Activated CD8-positive, alpha-beta T cell treated with anti-CD3 and anti-CD28 coated beads, Interleukin-2, amount 10 ng/mL, durations not matched to agents 7 days and 5 days (primary cell): ENCODE results near the gene RNF215. TPM values are rescaled to one million over a fixed set of nuclear protein-coding genes. Genes with fewer than 3 reads are reported as not detected.
A peak's percentile ranks its signal among the peaks of the same experiment; 100 is the strongest.

ENCODE experiments used
- ATAC-seq: fragments of 150-1000 bp; cut with Tn5 transposase; one replicate; pipeline ENCODE4 v1.10.0; 2021; ENCODE audit warnings: moderate library complexity
- CTCF ChIA-PET: fragments of 350-600 bp; sonication (Branson Sonifier 250); formaldehyde crosslinking; loops from one replicate; lab custom pipeline; 2021; ENCODE audit warnings: antibody characterized with exemption; lab: Charles Lee
- POLR2A ChIA-PET: fragments of 350-600 bp; sonication (Branson Sonifier 250); formaldehyde crosslinking; loops from one replicate; lab custom pipeline; 2021; ENCODE audit warnings: antibody characterized with exemption; lab: Charles Lee
- DNase-seq: peaks from one replicate; pipeline ENCODE4 v3.0.0-alpha.2; 2020
- H3K27ac Mint-ChIP-seq: one replicate; pipeline ENCODE4 v1.8.0; 2021; ENCODE audit warnings: mild to moderate bottlenecking, mixed read lengths
- H3K27me3 Mint-ChIP-seq: one replicate; pipeline ENCODE4 v1.8.0; 2021; ENCODE audit warnings: low read depth, mixed read lengths
- H3K36me3 Mint-ChIP-seq: one replicate; pipeline ENCODE4 v1.8.0; 2021; ENCODE audit warnings: low read depth, mixed read lengths
- H3K4me1 Mint-ChIP-seq: one replicate; pipeline ENCODE4 v1.8.0; 2021; ENCODE audit warnings: low read depth, mixed read lengths
- H3K4me3 Mint-ChIP-seq: one replicate; pipeline ENCODE4 v1.8.0; 2021; ENCODE audit warnings: mild to moderate bottlenecking, mixed read lengths
- H3K9me3 Mint-ChIP-seq: one replicate; pipeline ENCODE4 v1.8.0; 2022; ENCODE audit warnings: mixed read lengths; ENCODE audit not compliant: insufficient read depth
- total RNA-seq, 2 experiments: library from RNA; stranded (reverse); gene quantifications; one replicate each; pipeline ENCODE4 v1.2.3, GENCODE V29; 2021

RNF215 gene
- total RNA-seq, 2 experiments from 2014 or later, result 12.0 to 14.6 TPM

GRCh38 chr22:30426388-30427353 lies 39.5 kb upstream of the RNF215 start:
- peak overlapping the region; percentile 96 for H3K27ac Mint-ChIP-seq
- peaks cover 46% of the 10 kb centered on the region for H3K36me3 Mint-ChIP-seq
- DNase-seq (peak; percentile 91), ATAC-seq (peak; percentile 34)
- POLR2A ChIA-PET, result interaction anchor here (0.7 to 4.0 kb wide), 3 partner anchors 9 to 165 kb away, joined by 4 to 39 read pairs (median 4); partner anchors contain the start of gene PES1
- CTCF ChIA-PET, result interaction anchor here (0.6 to 6.2 kb wide), 19 partner anchors 9 to 223 kb away, joined by 3 to 166 read pairs (median 4); partner anchors contain the start of genes CASTOR1, RNF215, SEC14L2 and TCN2
- no peaks in the 10 kb centered on the region for H3K27me3 Mint-ChIP-seq
- no peaks in the 10 kb centered on the region for H3K9me3 Mint-ChIP-seq
- peaks cover 40% of the 10 kb centered on the region for H3K4me1 Mint-ChIP-seq
- peak overlapping the region; percentile 97 for H3K4me3 Mint-ChIP-seq

GRCh38 chr22:30425616-30426387 lies 38.6 kb upstream of the RNF215 start, which contains the start of gene MTFP1:
MTFP1 (plus strand) TSS chr22:30425768; CDS start chr22:30425880, 112 bp downstream.
- H3K4me1 Mint-ChIP-seq, result peaks cover 45% of the 10 kb centered on the region
- POLR2A ChIA-PET, result interaction anchor here (0.8 to 4.0 kb wide), 5 partner anchors 10 to 588 kb away, joined by 3 to 39 read pairs (median 4); partner anchors contain the start of genes ASCC2 and SEC14L2
- ATAC-seq, result peak; percentile 13
- no peaks in the 10 kb centered on the region for H3K27me3 Mint-ChIP-seq
- peak; percentile 58 for DNase-seq
- CTCF ChIA-PET, result interaction anchor here (0.8 to 6.2 kb wide), 23 partner anchors 7 to 308 kb away, joined by 3 to 166 read pairs (median 6); partner anchors contain the start of genes CASTOR1, RNF215, SEC14L2 and TCN2
- peaks cover 51% of the 10 kb centered on the region for H3K36me3 Mint-ChIP-seq
- peak within 1 kb of the TSS; percentile 97 for H3K27ac Mint-ChIP-seq
- H3K4me3 Mint-ChIP-seq, result peak within 1 kb of the TSS; percentile 97
- H3K9me3 Mint-ChIP-seq, result no peaks in the 10 kb centered on the region

- ChIA-PET CTCF (interaction anchor here (1.0 to 6.2 kb wide), 14 partner anchors 8 to 307 kb away, joined by 3 to 166 read pairs (median 12); partner anchors contain the start of genes CASTOR1, RNF215, SEC14L2 and TCN2), POLR2A (interaction anchor here (1.4 to 4.0 kb wide), 4 partner anchors 11 to 587 kb away, joined by 3 to 39 read pairs (median 11); partner anchors contain the start of genes ASCC2 and SEC14L2)
- peaks cover 50% of the 10 kb centered on the region for H3K4me1 Mint-ChIP-seq
- no peaks in the 10 kb centered on the region for H3K9me3 Mint-ChIP-seq
- peak overlapping the region; percentile 96 for H3K27ac Mint-ChIP-seq
- H3K36me3 Mint-ChIP-seq, result peaks cover 56% of the 10 kb centered on the region
- ATAC-seq, result no peak
- peak overlapping the region; percentile 97 for H3K4me3 Mint-ChIP-seq
- no peaks in the 10 kb centered on the region for H3K27me3 Mint-ChIP-seq
- DNase-seq, result no peak
These were observed 38.1 kb upstream of the RNF215 start for GRCh38 chr22:30425327-30425615.

GRCh38 chr22:30424534-30425326 lies 37.5 kb upstream of the RNF215 start:
- peak; percentile 48 for DNase-seq
- Mint-ChIP-seq H3K4me3 (peak overlapping the region; percentile 97), H3K27me3 (no peaks in the 10 kb centered on the region), H3K9me3 (no peaks in the 10 kb centered on the region), H3K36me3 (peaks cover 59% of the 10 kb centered on the region), H3K4me1 (peaks cover 53% of the 10 kb centered on the region), H3K27ac (peak overlapping the region; percentile 97)
- no peak for ATAC-seq
- ChIA-PET CTCF (interaction anchor here (0.6 to 6.2 kb wide), 18 partner anchors 8 to 820 kb away, joined by 3 to 166 read pairs (median 8); partner anchors contain the start of genes CASTOR1, RNF215 and SEC14L2), POLR2A (interaction anchor here (0.6 to 4.0 kb wide), 15 partner anchors 11 to 587 kb away, joined by 3 to 39 read pairs (median 7); partner anchors contain the start of genes ASCC2, SEC14L2 and TBC1D10A)

GRCh38 chr22:30423959-30424533 lies 36.8 kb upstream of the RNF215 start:
- peak overlapping the region; percentile 97 for H3K27ac Mint-ChIP-seq
- peaks cover 61% of the 10 kb centered on the region for H3K36me3 Mint-ChIP-seq
- peak overlapping the region; percentile 97 for H3K4me3 Mint-ChIP-seq
- ChIA-PET POLR2A (interaction anchor here (0.6 to 4.0 kb wide), 17 partner anchors 10 to 586 kb away, joined by 3 to 39 read pairs (median 4); partner anchors contain the start of genes ASCC2, SEC14L2 and TBC1D10A), CTCF (interaction anchor here (0.5 to 6.2 kb wide), 19 partner anchors 9 to 840 kb away, joined by 3 to 166 read pairs (median 8); partner anchors contain the start of genes CASTOR1, RNF215 and SEC14L2)
- ATAC-seq, result peak; percentile 91
- no peaks in the 10 kb centered on the region for H3K27me3 Mint-ChIP-seq
- H3K9me3 Mint-ChIP-seq, result no peaks in the 10 kb centered on the region
- peak; percentile 100 for DNase-seq
- peaks cover 53% of the 10 kb centered on the region for H3K4me1 Mint-ChIP-seq

- ATAC-seq (peak; percentile 31), DNase-seq (peak; percentile 53)
- Mint-ChIP-seq H3K9me3 (no peaks in the 10 kb centered on the region), H3K4me1 (peaks cover 53% of the 10 kb centered on the region), H3K27ac (peak overlapping the region; percentile 97), H3K27me3 (no peaks in the 10 kb centered on the region), H3K36me3 (peaks cover 60% of the 10 kb centered on the region), H3K4me3 (peak overlapping the region; percentile 97)
- POLR2A ChIA-PET, result interaction anchor here (0.6 to 4.0 kb wide), 15 partner anchors 9 to 140 kb away, joined by 3 to 39 read pairs (median 7); partner anchors contain the start of genes SEC14L2 and TBC1D10A
- CTCF ChIA-PET, result interaction anchor here (0.5 to 6.2 kb wide), 18 partner anchors 9 to 839 kb away, joined by 3 to 166 read pairs (median 8); partner anchors contain the start of genes CASTOR1, RNF215 and SEC14L2
These were observed 36.2 kb upstream of the RNF215 start for GRCh38 chr22:30423301-30423958.

- Mint-ChIP-seq H3K4me1 (peaks cover 53% of the 10 kb centered on the region), H3K27me3 (no peaks in the 10 kb centered on the region), H3K4me3 (peak overlapping the region; percentile 97), H3K36me3 (peaks cover 59% of the 10 kb centered on the region), H3K9me3 (no peaks in the 10 kb centered on the region), H3K27ac (peak overlapping the region; percentile 97)
- ATAC-seq, result no peak
- ChIA-PET CTCF (interaction anchor here (1.3 to 6.2 kb wide), 10 partner anchors 10 to 183 kb away, joined by 3 to 166 read pairs (median 14); partner anchors contain the start of genes CASTOR1 and SEC14L2), POLR2A (interaction anchor here (0.6 to 4.0 kb wide), 13 partner anchors 9 to 161 kb away, joined by 3 to 39 read pairs (median 5); partner anchors contain the start of gene SEC14L2)
- peak; percentile 39 for DNase-seq
These were observed 35.5 kb upstream of the RNF215 start for GRCh38 chr22:30422481-30423300.

GRCh38 chr22:30421695-30422480 lies 34.7 kb upstream of the RNF215 start:
- DNase-seq (no peak), ATAC-seq (no peak)
- CTCF ChIA-PET, result interaction anchor here (0.7 to 6.1 kb wide), 7 partner anchors 9 to 180 kb away, joined by 3 to 166 read pairs (median 5); partner anchors contain the start of genes CASTOR1 and SEC14L2
- Mint-ChIP-seq H3K4me3 (peak overlapping the region; percentile 97), H3K9me3 (no peaks in the 10 kb centered on the region), H3K36me3 (peaks cover 57% of the 10 kb centered on the region), H3K27ac (peak overlapping the region; percentile 97), H3K4me1 (peaks cover 47% of the 10 kb centered on the region), H3K27me3 (no peaks in the 10 kb centered on the region)
- POLR2A ChIA-PET, result interaction anchor here (0.7 to 3.2 kb wide), 4 partner anchors 8 to 30 kb away, joined by 3 to 17 read pairs (median 4); no protein-coding TSS in a partner anchor
